Measurements from ENCODE around the gene ANTKMT.

The ANTKMT gene

GRCh38 chr16:716768-717325 lies 4.1 kb upstream of the ANTKMT start (continued):
- TF ChIP-seq, protein P1, sequence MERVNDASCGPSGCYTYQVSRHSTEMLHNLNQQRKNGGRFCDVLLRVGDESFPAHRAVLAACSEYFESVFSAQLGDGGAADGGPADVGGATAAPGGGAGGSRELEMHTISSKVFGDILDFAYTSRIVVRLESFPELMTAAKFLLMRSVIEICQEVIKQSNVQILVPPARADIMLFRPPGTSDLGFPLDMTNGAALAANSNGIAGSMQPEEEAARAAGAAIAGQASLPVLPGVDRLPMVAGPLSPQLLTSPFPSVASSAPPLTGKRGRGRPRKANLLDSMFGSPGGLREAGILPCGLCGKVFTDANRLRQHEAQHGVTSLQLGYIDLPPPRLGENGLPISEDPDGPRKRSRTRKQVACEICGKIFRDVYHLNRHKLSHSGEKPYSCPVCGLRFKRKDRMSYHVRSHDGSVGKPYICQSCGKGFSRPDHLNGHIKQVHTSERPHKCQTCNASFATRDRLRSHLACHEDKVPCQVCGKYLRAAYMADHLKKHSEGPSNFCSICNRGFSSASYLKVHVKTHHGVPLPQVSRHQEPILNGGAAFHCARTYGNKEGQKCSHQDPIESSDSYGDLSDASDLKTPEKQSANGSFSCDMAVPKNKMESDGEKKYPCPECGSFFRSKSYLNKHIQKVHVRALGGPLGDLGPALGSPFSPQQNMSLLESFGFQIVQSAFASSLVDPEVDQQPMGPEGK (CRISPR knock-in tag; IDR thresholded peaks at IDR 0.05; ENCODE audit: borderline replicate concordance), result no peak
- TF ChIP-seq CSDC2 (CRISPR knock-in tag; IDR thresholded peaks at IDR 0.05), result no peak

- no peak for TF ChIP-seq OSR1 (CRISPR knock-in tag; IDR thresholded peaks at IDR 0.05)
- TF ChIP-seq TOX (CRISPR knock-in tag; IDR thresholded peaks at IDR 0.05; ENCODE audit: borderline replicate concordance), result no peak
- TF ChIP-seq ZNF8 (CRISPR knock-in tag; IDR thresholded peaks at IDR 0.05), result no peak
- no peak for TF ChIP-seq ZFP3 (CRISPR knock-in tag; IDR thresholded peaks at IDR 0.05)
- no peak for TF ChIP-seq ESRRG (CRISPR knock-in tag; IDR thresholded peaks at IDR 0.05)
- TF ChIP-seq ZC3H10 (CRISPR knock-in tag; IDR thresholded peaks at IDR 0.05), result no peak
- TF ChIP-seq TSHZ2 (CRISPR knock-in tag; IDR thresholded peaks at IDR 0.05), result no peak
- no peak for TF ChIP-seq ZNF70 (CRISPR knock-in tag; IDR thresholded peaks at IDR 0.05)
- no peak for TF ChIP-seq ZNF565 (CRISPR knock-in tag; conservative IDR thresholded peaks at IDR 0.05; ENCODE audit: low read depth)
- TF ChIP-seq PPARA (CRISPR knock-in tag; IDR thresholded peaks at IDR 0.05; ENCODE audit: borderline replicate concordance), result no peak
- no peak for TF ChIP-seq ISL1 (CRISPR knock-in tag; IDR thresholded peaks at IDR 0.05)
- no peak for TF ChIP-seq GLIS3 (CRISPR knock-in tag; IDR thresholded peaks at IDR 0.05)
- TF ChIP-seq RARB (CRISPR knock-in tag; IDR thresholded peaks at IDR 0.05), result no peak
- no peak for TF ChIP-seq CREB5 (CRISPR knock-in tag; IDR thresholded peaks at IDR 0.05; ENCODE audit: low read depth)
- ATAC-seq, result no peak
Measured at GRCh38 chr16:717450-718245, 3.3 kb upstream of the ANTKMT start.

DNA sequence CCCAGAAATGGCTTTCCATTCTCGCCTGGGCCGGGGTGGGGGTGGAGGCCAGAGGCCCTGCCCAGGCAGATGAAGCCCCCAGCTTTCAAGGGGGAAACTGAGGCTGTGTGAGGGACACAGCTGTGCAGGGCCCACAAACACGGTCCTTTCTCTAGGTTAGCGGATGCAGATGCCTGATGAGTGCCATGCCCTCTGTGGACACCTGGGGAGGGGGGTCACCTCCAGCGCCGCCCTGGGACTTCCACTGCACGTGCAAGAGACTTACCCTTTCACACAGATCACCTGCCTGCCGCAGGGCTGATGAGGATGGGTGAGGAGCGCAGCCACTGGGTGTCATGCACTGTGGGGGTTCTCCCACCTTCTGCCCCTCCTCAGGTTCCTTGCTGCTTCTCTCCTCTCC lies 2.6 kb upstream of the ANTKMT start:
- no peak for ATAC-seq
- TF ChIP-seq ESRRG (CRISPR knock-in tag; IDR thresholded peaks at IDR 0.05) (no peak), CSDC2 (CRISPR knock-in tag; IDR thresholded peaks at IDR 0.05) (no peak), ZFP30 (CRISPR knock-in tag; IDR thresholded peaks at IDR 0.05) (no peak), ZNF565 (CRISPR knock-in tag; conservative IDR thresholded peaks at IDR 0.05; ENCODE audit: low read depth) (no peak), ZNF8 (CRISPR knock-in tag; IDR thresholded peaks at IDR 0.05) (no peak), ZC3H10 (CRISPR knock-in tag; IDR thresholded peaks at IDR 0.05) (no peak), TOX (CRISPR knock-in tag; IDR thresholded peaks at IDR 0.05; ENCODE audit: borderline replicate concordance) (no peak), TCF4 (CRISPR knock-in tag; IDR thresholded peaks at IDR 0.05; ENCODE audit: borderline replicate concordance) (no peak), BACH2 (CRISPR knock-in tag; IDR thresholded peaks at IDR 0.05; ENCODE audit: borderline replicate concordance) (no peak)
- TF ChIP-seq, protein P1 (CRISPR knock-in tag; IDR thresholded peaks at IDR 0.05; ENCODE audit: borderline replicate concordance), result no peak

DNA sequence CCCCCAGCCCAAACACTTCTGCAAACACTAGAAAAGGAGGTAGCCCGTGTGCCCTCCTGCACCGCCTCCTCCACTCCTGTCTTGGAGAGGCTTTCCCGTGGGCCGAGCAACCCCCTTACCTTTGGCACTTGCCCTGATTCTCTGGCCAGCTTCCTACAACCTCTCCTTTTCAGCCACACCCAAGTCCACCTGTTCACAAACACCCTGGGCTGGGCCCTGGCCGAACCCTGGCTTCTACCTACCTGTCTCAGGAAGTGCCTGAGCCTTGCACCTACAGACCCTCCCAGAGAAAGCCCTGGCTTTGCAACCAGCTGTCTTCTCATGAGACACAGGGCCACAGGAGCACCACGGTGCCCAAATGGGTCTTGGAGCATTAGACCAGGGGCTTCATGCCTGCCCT lies 2.0 kb upstream of the ANTKMT start:
- no peak for ATAC-seq
- TF ChIP-seq TCF4 (CRISPR knock-in tag; IDR thresholded peaks at IDR 0.05; ENCODE audit: borderline replicate concordance), result no peak
